ENCODE results near the gene ARHGDIA.

GRCh38 chr17:81917565-81918332, 46.6 kb upstream of the ARHGDIA start, which contains the start of gene SIRT7:
- TF ChIP-seq CHD2 (IDR thresholded peaks at IDR 0.05; ENCODE audit: low read length) (no peak), CTCF (IDR thresholded peaks at IDR 0.05; ENCODE audit: control extremely low read depth in 1 of 3, insufficient read depth in 1 of 3, low read depth in 1 of 3, low read length in 3 of 3) (no peak), GABPA (IDR thresholded peaks at IDR 0.05; ENCODE audit: borderline replicate concordance, insufficient read depth, low read length) (peak; percentile 74; the same call in 1 of the 2 replicates), SP1 (IDR thresholded peaks at IDR 0.05; ENCODE audit: low read depth, low read length) (no peak), POLR2A (IDR thresholded peaks at IDR 0.05; ENCODE audit: control extremely low read depth in 1 of 2, low read depth in 2 of 2, low read length in 2 of 2) (peak in 1 of 2 experiments; percentile 59; a peak in 1 of 3 replicates), POLR2AphosphoS5 (IDR thresholded peaks at IDR 0.05; ENCODE audit: low read depth, low read length) (peak; percentile 66), USF2 (IDR thresholded peaks at IDR 0.05; ENCODE audit: low read length) (no peak), NRF1 (IDR thresholded peaks at IDR 0.05; ENCODE audit: low read depth, low read length) (peak; percentile 66), EP300 (IDR thresholded peaks at IDR 0.05; ENCODE audit: borderline replicate concordance in 1 of 2, low read depth in 2 of 2, low read length in 2 of 2) (no peak), RFX5 (IDR thresholded peaks at IDR 0.05; ENCODE audit: borderline replicate concordance, low read depth, low read length) (no peak), YY1 (IDR thresholded peaks at IDR 0.05; ENCODE audit: low read depth, low read length) (peak; percentile 63; the same call in 1 of the 2 replicates), EZH2 (IDR thresholded peaks at IDR 0.05; ENCODE audit: low read depth, low read length, severe bottlenecking) (no peak), EGR1 (IDR thresholded peaks at IDR 0.05; ENCODE audit: borderline replicate concordance, low read depth, low read length) (no peak), POU5F1 (IDR thresholded peaks at IDR 0.05; ENCODE audit: low read depth, low read length) (no peak)
